K562 (cell line): ENCODE measurements around the gene DHRS3. TPM values are rescaled to one million over a fixed set of nuclear protein-coding genes. Genes with fewer than 3 reads are reported as not detected.

Experiments
- BCL6 ChIP-seq: fragments of 250-450 bp; sonication (Bioruptor Pico); IDR thresholded peaks from 2 replicates; pipeline ENCODE4 v1.4.0; 2020
- ESRRA ChIP-seq: fragments of 450-650 bp; IDR thresholded peaks from 2 replicates; pipeline ENCODE4 v1.6.1; 2014; ENCODE audit warnings: low read depth, mild to moderate bottlenecking, moderate library complexity, borderline replicate concordance
- FOS ChIP-seq: IDR thresholded peaks from 3 replicates; pipeline ENCODE4 v1.6.1; 2011; ENCODE audit not compliant: insufficient read length; ENCODE audit errors: extremely low read depth
- RAD51 ChIP-seq: fragments of 450-650 bp; IDR thresholded peaks from 2 replicates; pipeline ENCODE4 v1.7.1; 2016; ENCODE audit warnings: low read depth, mild to moderate bottlenecking, borderline replicate concordance
- ZFP30 ChIP-seq: fragments of 250-450 bp; sonication (Bioruptor Pico); IDR thresholded peaks from 2 replicates; pipeline ENCODE4 v1.8.0; 2022; ENCODE audit warnings: moderate library complexity, mild to moderate bottlenecking, inconsistent platforms, borderline replicate concordance
- polyA plus RNA-seq, 8 experiments: library from polyadenylated mRNA; depleted of rRNA in 4 of 8; stranded (reverse) in 5 of 8; unstranded in 3 of 8; fragments of >200 nt; fragmentation: Nextera tagmentation in 2 of 8; fragmentation: Illumina TruSeq in 1 of 8; extraction: Ambion mirVana in 2 of 8; extraction: Trizol in 1 of 8; gene quantifications; 2 replicates each; pipeline versions ENCODE4 v1.2.1 to v1.2.3, GENCODE V29; 2011 to 2014; ENCODE audit warnings: inconsistent platforms in 1 of 8, missing spikeins in 1 of 8
- total RNA-seq, 7 experiments: library from RNA; depleted of rRNA in 6 of 7; stranded (reverse); fragments of >200 nt in 6 of 7; fragmentation: Illumina TruSeq in 2 of 7; extraction: Trizol in 2 of 7; gene quantifications; 2 replicates each; pipeline versions ENCODE4 v1.2.1 to v1.2.3, GENCODE V29; 2011 to 2021; ENCODE audit warnings: low replicate concordance in 1 of 7
- TF ChIP-seq, protein P1 (sequence below): fragments of 250-450 bp; sonication (Bioruptor Pico); IDR thresholded peaks from 2 replicates; pipeline ENCODE4 v1.9.0; 2021; ENCODE audit warnings: mild to moderate bottlenecking, inconsistent platforms
- TF ChIP-seq, protein P2 (sequence below): sonication (generic); formaldehyde crosslinking; IDR thresholded peaks from 2 replicates; pipeline ENCODE4 v1.9.0; 2022; ENCODE audit warnings: mild to moderate bottlenecking, missing genetic modification reagents
- TF ChIP-seq, protein P3 (sequence below): fragments of 450-650 bp; IDR thresholded peaks from 2 replicates; pipeline ENCODE4 v1.6.1; 2016
- TF ChIP-seq, protein P4 (sequence below), 2 experiments: fragments of 450-650 bp; formaldehyde crosslinking in 1 of 2; IDR thresholded peaks; 2 replicates each; pipeline versions ENCODE4 v1.4.0 to v1.6.1; 2014 to 2020; ENCODE audit warnings: mild to moderate bottlenecking in 2 of 2, borderline replicate concordance in 1 of 2, low read depth in 1 of 2
- TF ChIP-seq, protein P5 (sequence below): sonication (generic); formaldehyde crosslinking; IDR thresholded peaks from 2 replicates; pipeline ENCODE4 v1.5.0; 2020; ENCODE audit warnings: missing genetic modification reagents

DHRS3 gene
- total and polyA plus RNA-seq, 9 of the 15 experiments (the other 6 are each of a cell fraction or from before 2014, with no cell fraction given): 21.0 to 116 (median 58.7) TPM

DNA sequence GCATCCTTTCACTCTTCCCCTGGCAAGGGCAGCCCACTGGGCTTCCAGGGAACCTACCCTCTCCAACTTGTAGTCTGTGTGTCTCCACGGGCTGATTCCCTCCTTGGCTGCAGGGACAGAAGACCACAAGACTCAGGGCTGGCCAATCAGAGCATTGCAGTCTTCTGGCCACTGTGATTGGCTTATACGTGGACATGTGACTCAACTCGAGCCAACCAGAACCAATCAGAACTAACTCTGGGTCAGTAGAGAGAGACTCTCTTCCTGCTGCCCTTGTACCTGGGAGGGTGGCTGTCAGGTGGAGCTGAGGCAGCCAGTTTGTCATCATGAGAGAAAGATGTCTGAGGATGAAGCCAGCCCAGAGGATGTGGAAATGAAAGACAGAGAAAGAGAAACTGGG is 64.0 kb downstream of the DHRS3 start (continued):
- TF ChIP-seq FOS: peak; percentile 63
- TF ChIP-seq, protein P1, sequence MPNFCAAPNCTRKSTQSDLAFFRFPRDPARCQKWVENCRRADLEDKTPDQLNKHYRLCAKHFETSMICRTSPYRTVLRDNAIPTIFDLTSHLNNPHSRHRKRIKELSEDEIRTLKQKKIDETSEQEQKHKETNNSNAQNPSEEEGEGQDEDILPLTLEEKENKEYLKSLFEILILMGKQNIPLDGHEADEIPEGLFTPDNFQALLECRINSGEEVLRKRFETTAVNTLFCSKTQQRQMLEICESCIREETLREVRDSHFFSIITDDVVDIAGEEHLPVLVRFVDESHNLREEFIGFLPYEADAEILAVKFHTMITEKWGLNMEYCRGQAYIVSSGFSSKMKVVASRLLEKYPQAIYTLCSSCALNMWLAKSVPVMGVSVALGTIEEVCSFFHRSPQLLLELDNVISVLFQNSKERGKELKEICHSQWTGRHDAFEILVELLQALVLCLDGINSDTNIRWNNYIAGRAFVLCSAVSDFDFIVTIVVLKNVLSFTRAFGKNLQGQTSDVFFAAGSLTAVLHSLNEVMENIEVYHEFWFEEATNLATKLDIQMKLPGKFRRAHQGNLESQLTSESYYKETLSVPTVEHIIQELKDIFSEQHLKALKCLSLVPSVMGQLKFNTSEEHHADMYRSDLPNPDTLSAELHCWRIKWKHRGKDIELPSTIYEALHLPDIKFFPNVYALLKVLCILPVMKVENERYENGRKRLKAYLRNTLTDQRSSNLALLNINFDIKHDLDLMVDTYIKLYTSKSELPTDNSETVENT: no peak
- no peak for TF ChIP-seq ZFP30 (CRISPR knock-in tag)
- no peak for TF ChIP-seq BCL6 (CRISPR knock-in tag)
- TF ChIP-seq, protein P2, sequence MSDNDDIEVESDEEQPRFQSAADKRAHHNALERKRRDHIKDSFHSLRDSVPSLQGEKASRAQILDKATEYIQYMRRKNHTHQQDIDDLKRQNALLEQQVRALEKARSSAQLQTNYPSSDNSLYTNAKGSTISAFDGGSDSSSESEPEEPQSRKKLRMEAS (CRISPR knock-in tag): peak; percentile 56
- TF ChIP-seq ESRRA: no peak
- peak; percentile 92 for TF ChIP-seq RAD51
- TF ChIP-seq, protein P3, sequence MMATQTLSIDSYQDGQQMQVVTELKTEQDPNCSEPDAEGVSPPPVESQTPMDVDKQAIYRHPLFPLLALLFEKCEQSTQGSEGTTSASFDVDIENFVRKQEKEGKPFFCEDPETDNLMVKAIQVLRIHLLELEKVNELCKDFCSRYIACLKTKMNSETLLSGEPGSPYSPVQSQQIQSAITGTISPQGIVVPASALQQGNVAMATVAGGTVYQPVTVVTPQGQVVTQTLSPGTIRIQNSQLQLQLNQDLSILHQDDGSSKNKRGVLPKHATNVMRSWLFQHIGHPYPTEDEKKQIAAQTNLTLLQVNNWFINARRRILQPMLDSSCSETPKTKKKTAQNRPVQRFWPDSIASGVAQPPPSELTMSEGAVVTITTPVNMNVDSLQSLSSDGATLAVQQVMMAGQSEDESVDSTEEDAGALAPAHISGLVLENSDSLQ: peak; percentile 4; the same call in 1 of the 2 replicates
- TF ChIP-seq, protein P4, sequence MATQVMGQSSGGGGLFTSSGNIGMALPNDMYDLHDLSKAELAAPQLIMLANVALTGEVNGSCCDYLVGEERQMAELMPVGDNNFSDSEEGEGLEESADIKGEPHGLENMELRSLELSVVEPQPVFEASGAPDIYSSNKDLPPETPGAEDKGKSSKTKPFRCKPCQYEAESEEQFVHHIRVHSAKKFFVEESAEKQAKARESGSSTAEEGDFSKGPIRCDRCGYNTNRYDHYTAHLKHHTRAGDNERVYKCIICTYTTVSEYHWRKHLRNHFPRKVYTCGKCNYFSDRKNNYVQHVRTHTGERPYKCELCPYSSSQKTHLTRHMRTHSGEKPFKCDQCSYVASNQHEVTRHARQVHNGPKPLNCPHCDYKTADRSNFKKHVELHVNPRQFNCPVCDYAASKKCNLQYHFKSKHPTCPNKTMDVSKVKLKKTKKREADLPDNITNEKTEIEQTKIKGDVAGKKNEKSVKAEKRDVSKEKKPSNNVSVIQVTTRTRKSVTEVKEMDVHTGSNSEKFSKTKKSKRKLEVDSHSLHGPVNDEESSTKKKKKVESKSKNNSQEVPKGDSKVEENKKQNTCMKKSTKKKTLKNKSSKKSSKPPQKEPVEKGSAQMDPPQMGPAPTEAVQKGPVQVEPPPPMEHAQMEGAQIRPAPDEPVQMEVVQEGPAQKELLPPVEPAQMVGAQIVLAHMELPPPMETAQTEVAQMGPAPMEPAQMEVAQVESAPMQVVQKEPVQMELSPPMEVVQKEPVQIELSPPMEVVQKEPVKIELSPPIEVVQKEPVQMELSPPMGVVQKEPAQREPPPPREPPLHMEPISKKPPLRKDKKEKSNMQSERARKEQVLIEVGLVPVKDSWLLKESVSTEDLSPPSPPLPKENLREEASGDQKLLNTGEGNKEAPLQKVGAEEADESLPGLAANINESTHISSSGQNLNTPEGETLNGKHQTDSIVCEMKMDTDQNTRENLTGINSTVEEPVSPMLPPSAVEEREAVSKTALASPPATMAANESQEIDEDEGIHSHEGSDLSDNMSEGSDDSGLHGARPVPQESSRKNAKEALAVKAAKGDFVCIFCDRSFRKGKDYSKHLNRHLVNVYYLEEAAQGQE (IDR thresholded peaks at IDR 0.05; ENCODE audit: borderline replicate concordance): 0 out of 2 replicates have a peak, but pooled peaks have one; percentile 19
- TF ChIP-seq, protein P4 (CRISPR knock-in tag; IDR thresholded peaks at IDR 0.05; ENCODE audit: low read depth): no peak
- TF ChIP-seq, protein P5, sequence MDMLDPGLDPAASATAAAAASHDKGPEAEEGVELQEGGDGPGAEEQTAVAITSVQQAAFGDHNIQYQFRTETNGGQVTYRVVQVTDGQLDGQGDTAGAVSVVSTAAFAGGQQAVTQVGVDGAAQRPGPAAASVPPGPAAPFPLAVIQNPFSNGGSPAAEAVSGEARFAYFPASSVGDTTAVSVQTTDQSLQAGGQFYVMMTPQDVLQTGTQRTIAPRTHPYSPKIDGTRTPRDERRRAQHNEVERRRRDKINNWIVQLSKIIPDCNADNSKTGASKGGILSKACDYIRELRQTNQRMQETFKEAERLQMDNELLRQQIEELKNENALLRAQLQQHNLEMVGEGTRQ: peak; percentile 94
